Activated T-cell treated with anti-CD3 and anti-CD28 coated beads, Interleukin-2, amount 50 U/mL, for 24 hours (primary cell): ENCODE data around the gene ERCC8.
"Not testable (repeated sequence)": the region's sequence is repeated elsewhere in the genome, so short reads cannot be mapped to it uniquely, and the experiment has no call there.

Experiments used
- DNase-seq: peaks from one replicate; pipeline ENCODE4 v3.0.0-alpha.2; 2020
- H3K27ac Mint-ChIP-seq: 2 replicates; pipeline ENCODE4 v1.8.0; 2020; ENCODE audit warnings: mild to moderate bottlenecking, mixed read lengths
- H3K27me3 Mint-ChIP-seq: 2 replicates; pipeline ENCODE4 v1.8.0; 2020; ENCODE audit warnings: mixed read lengths
- H3K36me3 Mint-ChIP-seq: 2 replicates; pipeline ENCODE4 v1.8.0; 2020; ENCODE audit warnings: low read depth, mixed read lengths
- H3K4me1 Mint-ChIP-seq: 2 replicates; pipeline ENCODE4 v1.8.0; 2020; ENCODE audit warnings: low read depth, mixed read lengths
- H3K4me3 Mint-ChIP-seq: 2 replicates; pipeline ENCODE4 v1.8.0; 2020; ENCODE audit warnings: mild to moderate bottlenecking, moderate library complexity, mixed read lengths
- H3K9me3 Mint-ChIP-seq: 2 replicates; pipeline ENCODE4 v1.8.0; 2020; ENCODE audit warnings: mixed read lengths

ERCC8 gene, protein sequence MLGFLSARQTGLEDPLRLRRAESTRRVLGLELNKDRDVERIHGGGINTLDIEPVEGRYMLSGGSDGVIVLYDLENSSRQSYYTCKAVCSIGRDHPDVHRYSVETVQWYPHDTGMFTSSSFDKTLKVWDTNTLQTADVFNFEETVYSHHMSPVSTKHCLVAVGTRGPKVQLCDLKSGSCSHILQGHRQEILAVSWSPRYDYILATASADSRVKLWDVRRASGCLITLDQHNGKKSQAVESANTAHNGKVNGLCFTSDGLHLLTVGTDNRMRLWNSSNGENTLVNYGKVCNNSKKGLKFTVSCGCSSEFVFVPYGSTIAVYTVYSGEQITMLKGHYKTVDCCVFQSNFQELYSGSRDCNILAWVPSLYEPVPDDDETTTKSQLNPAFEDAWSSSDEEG

DNA sequence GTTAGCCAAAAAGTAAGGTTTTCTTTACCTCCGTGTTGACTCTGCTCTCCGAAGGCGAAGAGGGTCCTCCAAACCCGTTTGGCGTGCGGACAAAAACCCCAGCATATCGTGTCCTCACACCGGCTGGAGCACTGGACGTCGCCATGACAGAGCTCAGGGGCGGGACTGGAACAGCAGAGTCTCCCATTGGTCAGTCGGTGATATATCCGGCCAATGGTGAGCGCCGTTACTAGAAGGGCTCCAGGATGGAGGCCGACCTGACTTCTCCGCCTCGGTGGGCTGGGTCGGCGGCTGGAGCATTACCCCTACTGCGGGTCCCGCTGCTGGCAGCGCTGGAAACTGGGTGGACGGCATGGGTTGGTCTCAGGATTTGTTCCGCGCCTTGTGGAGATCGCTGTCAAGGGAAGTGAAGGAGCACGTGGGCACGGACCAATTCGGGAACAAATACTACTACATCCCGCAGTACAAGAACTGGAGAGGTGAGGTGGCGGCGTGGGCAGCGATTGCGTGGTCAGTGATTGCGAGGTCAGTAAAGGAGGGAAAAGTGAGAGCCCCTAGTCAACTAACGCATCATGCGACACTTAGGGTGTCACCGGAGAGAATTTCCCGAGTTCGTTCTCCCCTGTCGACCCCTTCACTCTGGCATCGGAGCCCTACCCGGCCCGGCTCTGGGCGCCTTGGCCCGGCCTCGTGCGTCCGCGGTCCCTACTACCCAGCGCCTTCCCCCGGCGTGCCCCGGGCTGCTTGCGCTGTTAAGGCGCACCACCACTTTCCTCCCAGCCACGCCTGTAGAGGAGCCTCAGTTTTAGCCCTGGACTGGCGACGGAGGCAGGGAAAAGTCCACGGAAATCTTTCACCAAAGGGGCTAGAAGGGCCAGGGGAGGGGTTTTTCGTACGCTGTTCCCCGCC is at the start of gene ERCC8, which contains the start of gene NDUFAF2:
ERCC8 (minus strand) TSS at position 167 of the 909 bp plus-strand sequence; CDS start at position 105, 62 bp downstream.
NDUFAF2 (plus strand) TSS at position 302 of the 909 bp plus-strand sequence; CDS start at position 353, 51 bp downstream.
- peaks cover 35% of the 10 kb centered on the region for H3K4me1 Mint-ChIP-seq
- no peak within 1 kb of the TSS for H3K4me3 Mint-ChIP-seq
- peak; percentile 89 for DNase-seq
- no peaks in the 10 kb centered on the region for H3K9me3 Mint-ChIP-seq
- H3K36me3 Mint-ChIP-seq: peaks cover 35% of the 10 kb centered on the region
- no peaks in the 10 kb centered on the region for H3K27me3 Mint-ChIP-seq
- H3K27ac Mint-ChIP-seq: no peak within 1 kb of the TSS

DNA sequence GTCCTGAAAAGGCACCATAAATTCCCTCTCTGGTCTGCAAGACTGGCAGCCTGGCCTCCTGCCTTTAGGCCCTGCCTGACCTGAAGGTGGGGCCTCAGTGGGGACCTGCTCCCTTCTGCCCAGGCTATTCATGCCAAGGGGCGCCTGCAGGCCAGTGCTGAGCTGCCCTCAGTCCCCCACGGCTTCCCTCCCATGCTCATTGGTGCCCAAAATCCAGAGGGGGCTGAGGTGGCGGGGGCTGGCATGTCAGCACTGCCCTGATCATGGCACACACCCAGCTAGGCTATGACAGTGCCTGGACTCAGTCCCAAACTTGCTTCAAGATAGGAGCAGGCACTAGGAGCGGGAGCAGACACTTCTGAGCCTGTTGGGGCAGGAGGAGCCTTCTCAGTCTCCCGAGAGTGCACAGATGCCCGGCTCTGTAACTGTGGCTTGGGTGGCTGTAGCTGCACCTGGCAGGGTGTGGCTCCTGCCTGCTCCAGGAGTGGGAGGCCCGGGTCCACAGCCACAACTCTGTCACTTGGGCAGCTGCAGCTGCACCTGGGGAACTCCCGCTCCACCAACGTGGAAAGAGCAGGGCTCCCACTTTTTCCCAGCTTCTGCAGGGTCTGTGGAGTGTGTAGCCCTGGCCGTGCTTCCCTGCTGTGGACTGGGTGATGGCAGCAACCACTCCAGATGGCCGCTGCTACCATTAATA is 49.2 kb upstream of the ERCC8 start:
- Mint-ChIP-seq H3K9me3 (peaks cover 29% of the 10 kb centered on the region), H3K27me3 (no peaks in the 10 kb centered on the region), H3K36me3 (peaks cover 53% of the 10 kb centered on the region), H3K27ac (no peak overlapping the region), H3K4me3 (no peak overlapping the region), H3K4me1 (peaks cover 35% of the 10 kb centered on the region)
- DNase-seq: no peak

DNA sequence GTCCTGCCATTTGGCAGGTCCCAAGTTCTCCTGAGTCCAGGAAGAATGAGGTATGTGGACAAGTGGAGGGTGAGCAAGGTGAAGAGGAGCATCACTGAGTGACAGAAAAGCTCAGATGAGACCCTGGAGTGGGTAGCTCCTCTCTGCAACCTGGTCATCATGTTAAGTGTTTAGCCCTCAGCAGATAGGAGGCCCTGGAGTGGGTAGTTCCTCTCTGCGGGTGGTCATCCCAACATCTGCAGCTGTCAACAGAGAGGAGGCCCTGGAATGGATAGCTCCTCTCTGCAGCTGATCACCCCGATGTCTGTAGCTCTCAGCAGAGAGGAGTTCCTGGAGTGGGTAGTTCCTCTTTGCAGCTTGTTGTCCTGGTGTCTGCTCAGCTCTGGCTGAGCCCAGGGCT is 48.6 kb upstream of the ERCC8 start:
- Mint-ChIP-seq H3K36me3 (peaks cover 56% of the 10 kb centered on the region), H3K4me1 (peaks cover 33% of the 10 kb centered on the region), H3K4me3 (no peak overlapping the region), H3K9me3 (peaks cover 34% of the 10 kb centered on the region), H3K27ac (no peak overlapping the region), H3K27me3 (no peaks in the 10 kb centered on the region)
- DNase-seq: no peak

DNA sequence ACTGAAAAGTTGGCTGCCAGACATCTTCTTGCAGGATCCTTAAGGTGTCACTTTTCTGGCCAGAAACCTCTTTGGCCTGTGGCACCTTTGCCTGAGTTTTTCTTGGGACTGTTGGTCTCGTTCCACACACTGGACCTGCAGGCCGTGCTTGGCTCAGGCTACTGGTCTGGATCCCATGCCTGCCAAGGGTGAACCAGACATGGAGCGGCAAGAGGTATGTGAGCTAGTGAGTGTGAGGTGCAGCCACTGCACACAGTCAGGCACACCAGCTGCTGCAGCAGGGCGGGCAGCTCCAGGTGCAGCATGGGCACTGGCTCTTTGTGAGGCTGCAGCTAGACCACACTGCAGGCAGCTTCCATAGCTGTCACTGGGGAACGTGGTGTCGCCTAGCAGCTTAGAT is 48.0 kb upstream of the ERCC8 start:
- Mint-ChIP-seq H3K9me3 (peaks cover 39% of the 10 kb centered on the region), H3K27ac (no peak overlapping the region), H3K27me3 (no peaks in the 10 kb centered on the region), H3K4me1 (peaks cover 32% of the 10 kb centered on the region), H3K4me3 (no peak overlapping the region), H3K36me3 (peaks cover 61% of the 10 kb centered on the region)
- DNase-seq: no peak

DNA sequence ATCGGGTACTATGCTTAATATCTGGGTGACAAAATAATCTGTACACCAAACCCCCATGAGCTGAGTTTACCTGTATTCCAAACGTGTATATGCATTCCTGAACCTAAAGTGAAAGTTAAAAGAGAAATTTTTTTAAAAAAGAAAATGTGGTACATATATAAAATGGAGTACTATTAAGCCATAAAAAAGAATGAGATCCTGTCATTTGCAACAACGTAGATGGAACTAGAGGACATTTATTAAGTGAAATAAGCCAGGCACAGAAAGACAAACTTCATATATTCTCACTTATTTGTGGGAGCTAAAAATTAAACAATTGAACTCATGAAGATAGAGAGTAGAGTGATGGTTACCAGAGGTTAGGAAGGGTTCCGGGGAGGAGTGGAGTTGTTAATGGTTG is 44.9 kb upstream of the ERCC8 start:
- H3K9me3 Mint-ChIP-seq: peaks cover 66% of the 10 kb centered on the region

DNA sequence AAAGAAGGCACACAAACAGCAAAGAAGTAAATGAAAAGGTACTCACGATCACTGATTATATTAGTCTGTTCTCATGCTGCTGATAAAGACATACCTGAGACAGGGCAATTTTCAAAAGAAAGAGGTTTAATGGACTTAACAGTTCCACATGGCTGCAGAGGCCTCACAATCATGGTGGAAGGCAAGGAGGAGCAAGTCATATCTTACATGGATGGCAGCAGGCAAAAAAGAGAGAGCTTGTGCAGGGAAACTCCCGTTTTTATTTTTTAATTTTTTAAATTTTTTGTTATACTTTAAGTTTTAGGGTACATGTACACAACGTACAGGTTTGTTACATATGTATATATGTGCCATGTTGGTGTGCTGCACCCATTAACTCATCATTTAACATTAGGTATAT is 37.3 kb upstream of the ERCC8 start:
- H3K4me1 Mint-ChIP-seq, H3K4me3 Mint-ChIP-seq, H3K27ac Mint-ChIP-seq, DNase-seq, H3K27me3 Mint-ChIP-seq: not testable (repeated sequence)
- Mint-ChIP-seq H3K36me3 (peaks cover 66% of the 10 kb centered on the region), H3K9me3 (peaks cover 48% of the 10 kb centered on the region)

More for the DNA sequence above, 44.9 kb upstream of the ERCC8 start:
- Mint-ChIP-seq H3K4me1 (peaks cover 4% of the 10 kb centered on the region), H3K36me3 (peaks cover 82% of the 10 kb centered on the region), H3K27ac (no peak overlapping the region), H3K27me3 (no peaks in the 10 kb centered on the region), H3K4me3 (no peak overlapping the region)
- DNase-seq: no peak

DNA sequence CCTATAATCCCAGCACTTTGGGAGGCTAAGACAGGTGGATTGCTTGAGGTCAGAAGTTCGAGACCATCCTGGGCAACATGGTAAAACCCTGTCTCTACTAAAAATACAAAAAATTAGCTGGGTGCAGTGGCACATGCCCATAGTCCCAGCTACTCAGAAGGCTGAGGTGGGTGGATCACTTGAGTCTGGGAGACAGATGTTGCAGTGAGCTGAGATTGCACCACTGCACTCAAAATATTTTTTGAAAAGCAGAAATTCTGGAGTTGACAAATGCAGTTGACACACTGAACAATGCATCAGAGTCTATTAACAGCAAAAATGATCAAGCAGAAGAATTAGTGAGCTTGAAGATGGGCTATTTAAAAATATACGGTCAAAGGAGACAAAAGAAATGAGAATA is 35.6 kb upstream of the ERCC8 start:
- no peak for DNase-seq
- peaks cover 59% of the 10 kb centered on the region for H3K36me3 Mint-ChIP-seq
- H3K27me3 Mint-ChIP-seq: no peaks in the 10 kb centered on the region
- H3K9me3 Mint-ChIP-seq: peaks cover 35% of the 10 kb centered on the region
- H3K4me3 Mint-ChIP-seq: no peak overlapping the region
- H3K27ac Mint-ChIP-seq: no peak overlapping the region
- H3K4me1 Mint-ChIP-seq: peaks cover 6% of the 10 kb centered on the region

DNA sequence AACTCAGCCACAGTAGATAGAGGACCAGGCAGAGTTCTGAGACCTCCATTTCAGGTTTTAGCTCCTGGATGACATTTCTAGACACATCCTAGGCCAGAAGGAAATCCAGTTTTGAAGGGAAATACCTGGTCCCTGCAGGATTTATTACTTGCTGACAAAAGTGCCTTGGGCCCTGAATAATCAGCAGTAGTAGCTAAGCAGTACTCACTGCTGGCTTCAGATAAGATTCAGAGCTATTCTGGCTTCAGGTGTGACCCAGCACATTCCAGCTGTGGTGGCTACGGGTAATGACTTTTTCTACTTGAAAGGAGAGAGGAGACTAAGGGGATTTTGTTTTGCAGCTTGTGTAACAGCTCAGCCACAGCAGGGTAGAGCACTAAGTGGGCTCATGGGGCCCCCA is 34.1 kb upstream of the ERCC8 start:
- peaks cover 16% of the 10 kb centered on the region for H3K4me1 Mint-ChIP-seq
- H3K9me3 Mint-ChIP-seq: peaks cover 29% of the 10 kb centered on the region
- no peaks in the 10 kb centered on the region for H3K27me3 Mint-ChIP-seq
- no peak for DNase-seq
- H3K4me3 Mint-ChIP-seq: no peak overlapping the region
- peaks cover 60% of the 10 kb centered on the region for H3K36me3 Mint-ChIP-seq
- H3K27ac Mint-ChIP-seq: no peak overlapping the region

DNA sequence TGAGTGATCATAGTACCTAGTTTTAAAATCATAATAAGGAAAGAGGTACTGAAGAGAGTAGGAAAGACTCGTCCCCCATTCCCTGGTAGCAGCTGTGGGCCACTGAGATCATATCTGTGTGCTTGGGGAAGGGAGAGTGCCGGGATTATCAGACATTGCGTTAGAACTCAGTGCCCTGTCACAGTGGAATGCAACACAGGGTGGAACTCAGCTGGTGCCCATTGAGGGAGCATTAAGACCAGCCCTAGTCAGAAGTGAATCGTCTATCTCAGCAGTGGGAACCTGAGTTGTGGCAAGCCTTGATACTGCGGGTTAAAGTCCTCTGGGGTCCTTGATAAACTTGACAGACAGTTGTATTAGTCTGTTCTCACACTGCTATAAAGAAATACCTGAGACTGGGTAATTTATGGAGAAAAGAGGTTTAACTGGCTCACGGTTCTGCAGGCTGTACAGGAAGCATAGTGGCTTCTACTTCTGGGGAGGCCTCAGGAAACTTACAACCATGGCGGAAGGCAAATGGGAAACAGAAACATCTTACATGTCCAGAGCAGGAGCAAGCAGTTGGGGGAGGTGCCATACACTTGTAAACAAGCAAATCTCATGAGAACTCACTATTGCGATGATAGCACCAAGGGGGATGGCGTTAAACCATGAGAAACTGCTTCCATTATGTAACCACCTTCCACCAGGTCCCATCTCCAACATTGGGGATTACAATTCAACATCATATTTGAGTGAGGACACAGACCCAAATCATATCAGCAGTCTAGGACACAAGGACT is 33.3 kb upstream of the ERCC8 start:
- Mint-ChIP-seq H3K27me3 (no peaks in the 10 kb centered on the region), H3K4me3 (no peak overlapping the region), H3K27ac (no peak overlapping the region), H3K9me3 (peaks cover 29% of the 10 kb centered on the region), H3K4me1 (peaks cover 24% of the 10 kb centered on the region), H3K36me3 (peaks cover 68% of the 10 kb centered on the region)
- no peak for DNase-seq

DNA sequence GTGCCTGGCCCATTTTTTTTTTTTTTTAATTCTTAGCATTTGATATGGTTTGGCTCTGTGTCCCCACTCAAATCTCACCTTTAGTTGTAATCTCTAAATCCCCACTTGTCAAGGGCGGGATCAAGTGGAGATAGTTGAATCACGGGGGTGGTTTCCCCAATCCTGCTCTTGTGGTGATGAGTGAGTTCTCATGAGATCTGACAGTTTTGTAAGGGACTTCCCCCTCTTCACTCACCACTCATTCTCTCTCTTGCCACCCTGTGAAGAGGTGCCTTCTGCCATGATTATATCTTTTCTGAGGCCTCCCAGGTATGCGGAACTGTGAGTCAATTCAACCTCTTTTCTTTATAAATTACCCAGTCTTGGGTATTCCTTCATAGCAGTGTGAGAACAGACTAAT is 27.4 kb upstream of the ERCC8 start:
- peaks cover 63% of the 10 kb centered on the region for H3K36me3 Mint-ChIP-seq
- peak; percentile 47 for DNase-seq
- H3K27me3 Mint-ChIP-seq: no peaks in the 10 kb centered on the region
- peaks cover 18% of the 10 kb centered on the region for H3K9me3 Mint-ChIP-seq
- H3K4me1 Mint-ChIP-seq: peaks cover 39% of the 10 kb centered on the region
- peak overlapping the region; percentile 74 for H3K27ac Mint-ChIP-seq
- no peak overlapping the region for H3K4me3 Mint-ChIP-seq

DNA sequence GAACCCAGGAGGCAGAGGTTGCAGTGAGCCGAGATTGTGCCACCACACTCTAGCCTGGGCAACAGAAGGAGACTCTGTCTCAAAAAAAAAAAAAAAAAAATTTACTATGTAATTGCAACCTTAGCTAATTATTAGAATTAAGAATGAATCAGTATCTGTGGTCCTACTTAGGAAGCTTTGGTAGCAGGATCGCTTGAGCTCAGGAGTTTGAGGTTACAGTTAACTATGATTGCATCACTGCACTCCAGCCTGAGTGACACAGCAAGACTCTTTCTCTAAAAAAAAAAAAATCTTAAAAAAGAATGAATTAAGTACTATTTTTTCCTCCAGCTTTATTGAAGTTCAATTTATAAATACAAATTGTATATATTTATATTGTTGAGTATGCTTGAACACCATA is 16.8 kb upstream of the ERCC8 start:
- Mint-ChIP-seq H3K4me3 (no peak overlapping the region), H3K4me1 (peaks cover 14% of the 10 kb centered on the region), H3K27me3 (no peaks in the 10 kb centered on the region), H3K36me3 (peaks cover 20% of the 10 kb centered on the region), H3K9me3 (peaks cover 19% of the 10 kb centered on the region), H3K27ac (no peak overlapping the region)
- no peak for DNase-seq

DNA sequence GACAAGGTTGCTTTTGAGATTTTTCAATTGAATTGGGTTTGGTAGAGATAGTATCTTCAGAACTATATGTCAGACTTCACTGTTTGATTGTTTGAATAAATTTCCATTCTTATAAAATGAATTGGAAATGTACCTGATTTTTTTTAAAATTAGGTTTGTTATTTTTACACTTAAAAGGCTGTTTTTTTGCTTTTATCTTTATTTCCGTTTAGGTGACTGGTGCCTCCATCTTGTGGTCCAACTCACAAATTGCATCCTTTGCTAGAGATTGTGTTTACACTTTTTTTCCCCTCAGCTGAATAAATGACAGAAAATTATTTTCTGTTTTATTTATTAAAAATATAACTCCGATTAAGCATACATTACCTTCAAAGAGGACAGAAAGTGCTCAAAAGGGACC is 15.7 kb upstream of the ERCC8 start:
- H3K9me3 Mint-ChIP-seq: peaks cover 8% of the 10 kb centered on the region
- no peak for DNase-seq
- no peak overlapping the region for H3K27ac Mint-ChIP-seq
- no peak overlapping the region for H3K4me3 Mint-ChIP-seq
- peaks cover 14% of the 10 kb centered on the region for H3K4me1 Mint-ChIP-seq
- H3K27me3 Mint-ChIP-seq: no peaks in the 10 kb centered on the region
- H3K36me3 Mint-ChIP-seq: peaks cover 10% of the 10 kb centered on the region

DNA sequence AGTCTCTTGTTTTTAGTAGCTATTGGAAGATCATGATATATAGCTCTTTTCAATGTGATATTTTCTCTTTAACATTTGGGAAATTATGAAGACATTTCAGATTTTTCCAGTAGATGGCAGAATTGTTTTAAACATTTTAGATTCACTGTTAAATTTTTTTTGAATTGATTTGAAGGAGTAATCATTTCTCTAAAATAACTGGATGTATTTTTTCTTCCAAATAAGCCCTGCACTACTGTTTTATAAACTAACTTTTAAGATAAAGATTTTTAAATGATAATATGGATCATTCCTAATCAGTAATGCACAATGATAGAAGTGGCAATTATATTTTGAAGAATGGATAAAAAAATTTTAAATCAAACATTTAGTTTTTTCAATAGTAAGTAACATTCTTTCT is 14.3 kb upstream of the ERCC8 start:
- Mint-ChIP-seq H3K4me1 (peaks cover 16% of the 10 kb centered on the region), H3K9me3 (peaks cover 7% of the 10 kb centered on the region), H3K27ac (no peak overlapping the region), H3K27me3 (no peaks in the 10 kb centered on the region), H3K36me3 (no peaks in the 10 kb centered on the region), H3K4me3 (no peak overlapping the region)
- DNase-seq: no peak

DNA sequence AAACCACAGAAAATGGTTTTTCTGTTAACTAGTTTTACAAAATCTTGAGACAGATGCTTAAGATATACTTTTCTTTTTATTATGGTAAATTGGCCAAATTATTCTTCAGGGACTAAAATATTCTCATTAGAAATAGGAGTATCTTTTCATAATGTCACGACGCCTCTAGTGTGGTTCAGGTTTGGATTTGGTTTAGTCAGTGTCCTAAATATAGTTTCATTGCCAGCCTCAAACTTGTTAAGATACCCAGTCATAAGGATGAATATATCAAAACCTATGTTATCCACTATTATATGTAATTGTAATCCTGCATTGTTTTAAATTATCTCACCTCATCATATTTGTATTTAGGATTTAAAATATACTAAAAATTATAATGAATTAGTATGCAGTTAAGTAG is 13.8 kb upstream of the ERCC8 start:
- Mint-ChIP-seq H3K27me3 (no peaks in the 10 kb centered on the region), H3K9me3 (peaks cover 7% of the 10 kb centered on the region), H3K4me1 (peaks cover 14% of the 10 kb centered on the region), H3K27ac (no peak overlapping the region), H3K4me3 (no peak overlapping the region), H3K36me3 (no peaks in the 10 kb centered on the region)
- no peak for DNase-seq
